ENCODE results near the gene CAB39L. TPM values are rescaled to one million over a fixed set of nuclear protein-coding genes. Genes with fewer than 3 reads are reported as not detected.

The CAB39L gene
- total RNA-seq, 3 donors from 2014 or later, result 8.5 to 87.2 (median 9.6) TPM

DNA sequence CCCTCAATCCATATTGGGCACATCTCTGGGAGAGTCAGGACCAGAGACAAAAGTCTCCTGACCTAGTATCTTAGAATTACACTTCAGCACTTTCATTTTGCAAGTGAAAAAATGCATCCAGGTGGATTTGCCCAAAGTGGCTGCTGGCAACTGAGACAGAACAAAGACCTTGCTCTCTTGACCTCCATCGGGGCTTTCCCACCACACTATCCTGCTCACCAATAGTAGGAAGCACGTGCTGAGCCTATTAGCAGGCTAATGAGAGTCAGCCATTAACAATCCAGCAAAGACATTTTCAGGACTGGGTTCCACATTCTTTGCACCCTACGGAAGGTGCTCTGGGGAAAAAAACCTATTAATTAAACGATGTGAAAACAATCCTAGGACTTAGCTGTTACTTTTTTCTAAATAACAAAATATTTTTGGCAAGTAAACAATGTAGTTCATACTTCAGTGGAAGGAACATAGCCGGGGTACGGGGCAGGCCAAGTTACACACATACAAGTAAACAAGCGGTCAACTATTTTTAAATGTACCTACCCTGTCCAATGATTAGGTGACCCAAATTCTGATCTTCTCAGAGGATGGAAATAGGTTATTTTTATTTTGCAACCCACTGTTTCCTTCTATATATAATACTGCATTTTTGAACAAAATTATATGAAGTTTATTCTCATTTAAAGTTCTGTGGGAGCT lies 117.5 kb downstream of the CAB39L start:
- Histone ChIP-seq H3K4me3 (no peak overlapping the region), H3K4me1 (ENCODE audit: low read depth) (no peaks in the 10 kb centered on the region), H3K36me3 (ENCODE audit: low read depth) (no peaks in the 10 kb centered on the region), H3K9me3 (no peaks in the 10 kb centered on the region)
- TF ChIP-seq CTCF (IDR thresholded peaks at IDR 0.05), result no peak
- intact Hi-C loops (cut with DNase I, micrococcal nuclease), result no loop called here
- ATAC-seq (no peak), DNase-seq (no peak)

- ATAC-seq (no peak), DNase-seq (no peak)
- Histone ChIP-seq H3K9me3 (no peaks in the 10 kb centered on the region), H3K4me1 (ENCODE audit: low read depth) (no peaks in the 10 kb centered on the region), H3K36me3 (ENCODE audit: low read depth) (no peaks in the 10 kb centered on the region), H3K4me3 (no peak overlapping the region)
- intact Hi-C loops (cut with DNase I, micrococcal nuclease), result no loop called here
- TF ChIP-seq CTCF (IDR thresholded peaks at IDR 0.05), result no peak
Observed at GRCh38 chr13:49323344-49323743, 120.5 kb downstream of the CAB39L start.

DNA sequence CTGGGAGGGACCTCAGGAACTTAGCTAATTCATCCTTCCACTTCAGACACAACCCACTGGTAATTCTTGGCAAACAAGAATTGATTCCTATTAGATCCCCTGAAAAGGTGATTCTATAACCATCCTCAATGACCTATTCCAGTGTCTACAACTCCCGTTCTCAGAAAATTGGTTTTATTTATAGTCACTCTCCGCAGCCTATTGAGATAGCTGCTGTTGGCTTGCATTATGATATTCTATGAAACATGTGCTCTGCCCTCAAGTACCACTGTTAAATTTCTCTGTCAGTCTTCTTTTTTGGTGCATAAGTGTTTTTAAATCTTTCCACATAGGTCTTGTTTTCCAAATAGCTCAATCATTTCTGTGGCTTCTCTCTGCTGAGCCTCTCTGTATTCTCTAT lies 121.2 kb downstream of the CAB39L start:
- Histone ChIP-seq H3K4me3 (no peak overlapping the region), H3K4me1 (ENCODE audit: low read depth) (no peaks in the 10 kb centered on the region), H3K9me3 (no peaks in the 10 kb centered on the region), H3K36me3 (ENCODE audit: low read depth) (no peaks in the 10 kb centered on the region)
- no peak for TF ChIP-seq CTCF (IDR thresholded peaks at IDR 0.05)
- DNase-seq (no peak), ATAC-seq (no peak)
- intact Hi-C loops (cut with DNase I, micrococcal nuclease), result no loop called here

GRCh38 chr13:49320975-49321374 lies 122.9 kb downstream of the CAB39L start:
- intact Hi-C loops (cut with DNase I, micrococcal nuclease), result no loop called here
- no peaks in the 10 kb centered on the region for H3K9me3 ChIP-seq

GRCh38 chr13:49319951-49320350 lies 123.9 kb downstream of the CAB39L start:
- no peak for ATAC-seq

More at GRCh38 chr13:49320975-49321374, 122.9 kb downstream of the CAB39L start:
- no peak for DNase-seq
- no peak overlapping the region for H3K4me3 ChIP-seq
- no peaks in the 10 kb centered on the region for H3K4me1 ChIP-seq (ENCODE audit: low read depth)
- H3K36me3 ChIP-seq (ENCODE audit: low read depth), result no peaks in the 10 kb centered on the region
- no peak for TF ChIP-seq CTCF (IDR thresholded peaks at IDR 0.05)
- ATAC-seq, result no peak

More at GRCh38 chr13:49319951-49320350, 123.9 kb downstream of the CAB39L start:
- Histone ChIP-seq H3K4me1 (ENCODE audit: low read depth) (no peaks in the 10 kb centered on the region), H3K36me3 (ENCODE audit: low read depth) (no peaks in the 10 kb centered on the region), H3K4me3 (no peak overlapping the region), H3K9me3 (no peaks in the 10 kb centered on the region)
- no peak for TF ChIP-seq CTCF (IDR thresholded peaks at IDR 0.05)
- DNase-seq, result no peak
- intact Hi-C loops (cut with DNase I, micrococcal nuclease), result no loop called here

Measured in mucosa of descending colon (tissue), 3 donors.